CD4-positive, alpha-beta T cell treated with Interleukin-6 for 4 hours (primary cell): ENCODE measurements around the gene CTSH.
"Not testable (repeated sequence)": the region's sequence is repeated elsewhere in the genome, so short reads cannot be mapped to it uniquely, and the experiment has no call there.

Source experiments
- DNase-seq: peaks from one replicate; pipeline ENCODE4 v3.0.0-alpha.2; 2020; ENCODE audit warnings: mixed read lengths

The CTSH gene

DNA sequence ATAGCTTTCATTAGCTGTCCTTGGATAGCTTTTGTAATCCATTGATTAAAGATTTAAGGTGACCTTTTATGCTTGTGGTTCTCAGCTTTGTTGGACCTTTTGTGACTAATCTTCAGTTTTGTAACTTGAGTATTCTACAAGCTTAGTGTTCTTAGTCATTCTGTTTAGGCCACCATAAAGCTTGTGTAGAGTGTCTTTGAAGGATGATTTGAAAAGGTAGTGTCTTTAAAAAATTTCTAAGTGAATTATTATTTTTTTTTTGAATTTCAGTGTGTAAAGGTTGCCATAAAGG lies 64.7 kb downstream of the CTSH start:
- no peak for DNase-seq

DNA sequence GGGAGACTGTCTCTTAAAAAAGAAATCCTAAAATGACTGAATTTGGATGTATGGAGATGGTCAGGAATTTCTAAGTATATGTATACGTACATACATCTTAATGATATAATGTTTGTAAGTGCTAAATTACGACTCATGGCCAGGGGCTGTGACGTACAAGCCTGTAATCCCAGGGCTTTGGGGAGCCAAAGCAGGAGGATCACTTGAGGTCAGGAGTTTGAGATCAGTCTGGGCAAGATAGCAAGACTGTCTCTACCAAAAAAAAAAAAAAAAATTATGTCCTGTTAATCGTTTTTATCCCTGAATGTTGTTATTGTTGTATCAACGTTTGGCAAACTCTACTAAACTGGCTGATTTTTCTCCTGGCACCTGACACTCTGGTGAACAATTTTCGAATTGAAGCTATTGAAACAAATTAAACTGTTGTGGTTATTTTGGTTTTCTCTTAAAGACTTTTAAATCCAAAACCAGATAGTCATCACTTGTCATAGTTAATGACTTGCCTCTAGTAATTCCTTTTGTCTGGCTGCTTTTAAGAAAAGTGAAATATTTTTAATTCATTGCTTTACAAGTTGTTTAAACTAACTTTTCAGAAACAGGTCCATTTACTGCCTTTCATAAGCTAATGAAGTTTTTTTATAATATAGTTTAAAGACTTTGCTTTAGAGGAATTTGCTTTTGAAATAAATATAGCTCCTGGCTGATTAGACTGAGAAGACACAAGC lies 65.2 kb downstream of the CTSH start:
- DNase-seq, result no peak

- DNase-seq, result no peak
Measured at GRCh38 chr15:78878356-78878755, 66.5 kb downstream of the CTSH start.

- DNase-seq, result peak; percentile 10
Measured at GRCh38 chr15:78876954-78877353, 67.9 kb downstream of the CTSH start.

GRCh38 chr15:78875107-78875914 lies 69.5 kb downstream of the CTSH start:
- DNase-seq, result peak; percentile 6

DNA sequence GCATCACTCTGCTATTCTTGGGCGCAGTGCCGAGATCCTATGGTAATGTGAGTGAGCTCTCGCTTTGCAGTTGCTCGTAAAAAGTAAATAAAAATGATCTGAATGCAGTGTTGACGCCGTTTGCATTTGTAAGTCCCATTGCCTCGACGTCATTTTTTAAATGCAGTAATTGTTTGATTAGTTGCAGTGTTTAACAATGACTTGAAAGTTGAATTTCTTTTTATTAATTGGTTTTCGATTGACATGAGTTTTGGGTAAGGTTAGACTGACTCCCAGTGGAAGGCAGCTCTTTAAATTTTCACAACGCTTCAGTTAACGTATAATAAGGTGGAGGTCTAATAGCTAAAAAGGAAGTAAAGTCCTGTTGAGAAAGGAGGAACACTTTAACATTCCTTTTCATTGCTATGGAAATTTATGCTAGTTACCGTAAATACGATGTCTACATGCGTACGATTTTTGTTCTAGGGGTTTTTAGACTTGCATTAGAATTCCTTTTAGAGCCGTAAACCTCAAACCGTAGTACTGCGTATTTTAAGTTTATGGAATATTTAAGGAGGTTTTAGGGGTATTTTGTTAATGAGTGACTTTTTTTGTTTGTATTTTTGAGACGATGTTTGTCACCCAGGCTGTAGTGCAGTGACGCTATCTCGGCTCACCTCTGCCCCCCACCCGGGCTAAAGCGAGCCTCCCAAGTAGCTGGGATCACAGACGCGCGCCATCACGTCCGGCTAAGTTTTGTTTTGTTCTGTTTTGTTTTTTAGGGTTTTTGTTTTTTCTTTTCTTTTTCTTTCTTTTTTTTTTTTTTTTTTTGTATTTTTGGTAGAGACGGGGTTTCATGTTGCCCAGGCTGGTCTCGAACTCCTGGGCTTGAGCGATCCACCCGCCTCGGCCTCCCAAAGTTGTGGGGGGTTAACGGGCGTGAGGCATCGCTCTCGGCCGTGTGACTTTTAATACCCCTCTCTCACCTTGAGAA lies 70.8 kb downstream of the CTSH start:
- DNase-seq, result peak; percentile 46

- peak; percentile 93 for DNase-seq
Measured at GRCh38 chr15:78872972-78873792, 71.7 kb downstream of the CTSH start.

GRCh38 chr15:78872155-78872971 lies 72.5 kb downstream of the CTSH start, which contains the start of gene MORF4L1:
Gene MORF4L1, plus strand, starts transcription at chr15:78872890. Its CDS starts 128 bp downstream, at chr15:78873018.
- peak; percentile 96 for DNase-seq

- DNase-seq, result not testable (repeated sequence)
Measured at GRCh38 chr15:78871483-78872127, 73.2 kb downstream of the CTSH start.
